Stimulated activated CD4-positive, alpha-beta T cell treated with anti-CD3 and anti-CD28 coated beads, Interleukin-12 subunit alpha, Interleukin-12 subunit beta, amount 100 ng/mL, for 4 hours (primary cell): Measurements from ENCODE around the gene SDHB.
"Not testable (repeated sequence)": the region's sequence is repeated elsewhere in the genome, so short reads cannot be mapped to it uniquely, and the experiment has no call there.

ENCODE experiments used
- DNase-seq: peaks from one replicate; pipeline ENCODE4 v3.0.0-alpha.2; 2020

Gene SDHB

GRCh38 chr1:17071794-17072193, 18.0 kb upstream of the SDHB start:
- no peak for DNase-seq

- no peak for DNase-seq
These were observed 16.3 kb upstream of the SDHB start for GRCh38 chr1:17070163-17070525.

- DNase-seq, result no peak
These were observed 15.8 kb upstream of the SDHB start for GRCh38 chr1:17069452-17070162.

GRCh38 chr1:17068789-17069188, 15.0 kb upstream of the SDHB start:
- DNase-seq, result no peak

GRCh38 chr1:17067465-17068240, 13.8 kb upstream of the SDHB start:
- DNase-seq, result no peak

- no peak for DNase-seq
These were observed 13.2 kb upstream of the SDHB start for GRCh38 chr1:17067069-17067426.

GRCh38 chr1:17066361-17067068, 12.7 kb upstream of the SDHB start:
- DNase-seq, result no peak

- no peak for DNase-seq
These were observed 11.8 kb upstream of the SDHB start for GRCh38 chr1:17065666-17066065.

- not testable (repeated sequence) for DNase-seq
These were observed 8.9 kb upstream of the SDHB start for GRCh38 chr1:17062751-17063150.

- no peak for DNase-seq
These were observed 8.1 kb upstream of the SDHB start for GRCh38 chr1:17061892-17062291.

- DNase-seq, result no peak
These were observed 7.7 kb upstream of the SDHB start for GRCh38 chr1:17061486-17061885.

GRCh38 chr1:17060306-17060749, 6.5 kb upstream of the SDHB start:
- DNase-seq, result no peak

GRCh38 chr1:17059391-17060305, 5.8 kb upstream of the SDHB start:
- DNase-seq, result no peak

GRCh38 chr1:17056551-17056950, 2.7 kb upstream of the SDHB start:
- no peak for DNase-seq

- no peak for DNase-seq
These were observed 2.0 kb upstream of the SDHB start for GRCh38 chr1:17055801-17056200.

- no peak for DNase-seq
These were observed 647 bp downstream of the SDHB start for GRCh38 chr1:17053086-17053684.

- DNase-seq, result no peak
These were observed 1.2 kb downstream of the SDHB start for GRCh38 chr1:17052641-17053040.

- DNase-seq, result no peak
These were observed 1.8 kb downstream of the SDHB start for GRCh38 chr1:17052038-17052437.

- DNase-seq, result no peak
These were observed 5.9 kb downstream of the SDHB start for GRCh38 chr1:17047924-17048323.

GRCh38 chr1:17046334-17046657, 7.5 kb downstream of the SDHB start:
- DNase-seq, result no peak

GRCh38 chr1:17045634-17046333, 8.0 kb downstream of the SDHB start:
- no peak for DNase-seq

GRCh38 chr1:17045150-17045549, 8.7 kb downstream of the SDHB start:
- no peak for DNase-seq
